IPS-NIHi7 (cell line): ENCODE data around the gene TM9SF1.

ENCODE experiments used
- DNase-seq: peaks from one replicate; pipeline ENCODE4 v3.0.0; 2012; ENCODE audit warnings: mixed read lengths; ENCODE audit errors: extremely low spot score

The TM9SF1 gene

DNA sequence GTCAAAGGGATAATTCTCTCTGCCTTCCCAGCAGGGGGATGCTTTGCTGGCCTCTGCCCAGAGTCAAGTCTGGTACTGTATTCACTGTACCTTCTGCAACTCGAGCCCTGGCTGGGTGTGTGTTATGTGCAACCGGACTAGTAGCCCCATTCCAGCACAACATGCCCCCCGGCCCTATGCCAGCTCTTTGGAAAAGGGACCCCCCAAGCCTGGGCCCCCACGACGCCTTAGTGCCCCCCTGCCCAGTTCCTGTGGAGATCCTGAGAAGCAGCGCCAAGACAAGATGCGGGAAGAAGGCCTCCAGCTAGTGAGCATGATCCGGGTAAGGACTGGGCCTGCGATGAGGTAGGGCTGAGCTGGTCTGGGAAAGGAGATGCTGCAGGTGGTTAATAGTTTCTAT is 44.7 kb downstream of the TM9SF1 start:
- DNase-seq: no peak

DNA sequence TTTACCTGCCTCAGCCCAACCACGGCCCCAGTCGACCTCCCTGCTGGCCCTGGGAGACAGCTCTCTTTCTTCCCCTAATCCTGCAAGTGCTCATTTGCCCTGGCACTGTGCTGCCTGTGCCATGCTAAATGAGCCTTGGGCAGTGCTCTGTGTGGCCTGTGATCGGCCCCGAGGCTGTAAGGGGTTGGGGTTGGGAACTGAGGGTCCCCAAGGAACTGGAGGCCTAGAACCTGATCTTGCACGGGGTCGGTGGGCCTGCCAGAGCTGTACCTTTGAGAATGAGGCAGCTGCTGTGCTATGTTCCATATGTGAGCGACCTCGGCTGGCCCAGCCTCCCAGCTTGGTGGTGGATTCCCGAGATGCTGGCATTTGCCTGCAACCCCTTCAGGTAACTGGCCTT is 45.2 kb downstream of the TM9SF1 start:
- no peak for DNase-seq

DNA sequence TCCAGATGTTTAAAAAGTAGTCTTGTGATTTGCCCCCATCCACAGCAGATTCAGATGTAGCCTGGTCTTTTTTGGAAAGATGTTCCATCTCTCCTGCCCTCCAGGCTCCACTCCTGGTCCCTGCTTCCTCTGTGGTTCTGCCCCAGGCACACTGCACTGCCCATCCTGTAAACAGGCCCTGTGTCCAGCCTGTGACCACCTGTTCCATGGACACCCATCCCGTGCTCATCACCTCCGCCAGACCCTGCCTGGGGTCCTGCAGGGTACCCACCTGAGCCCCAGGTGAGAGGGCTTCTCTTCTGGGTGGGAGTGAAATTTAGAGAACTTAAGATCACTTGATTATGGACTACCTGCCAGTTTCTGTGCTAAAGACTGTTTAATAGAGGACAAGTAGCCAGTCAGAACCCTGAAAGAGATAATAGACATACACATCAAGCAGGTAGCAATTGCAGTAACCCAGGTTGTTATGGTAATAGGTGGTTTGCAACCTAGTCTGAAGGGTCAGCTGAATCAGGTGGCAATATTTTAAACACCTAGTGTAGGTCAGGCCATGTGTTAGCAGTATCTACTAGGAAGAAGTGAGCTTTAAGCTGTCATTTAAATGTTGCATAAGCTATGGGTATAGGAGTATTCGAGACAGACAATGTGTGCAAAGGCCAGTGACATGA is 45.8 kb downstream of the TM9SF1 start:
- no peak for DNase-seq

DNA sequence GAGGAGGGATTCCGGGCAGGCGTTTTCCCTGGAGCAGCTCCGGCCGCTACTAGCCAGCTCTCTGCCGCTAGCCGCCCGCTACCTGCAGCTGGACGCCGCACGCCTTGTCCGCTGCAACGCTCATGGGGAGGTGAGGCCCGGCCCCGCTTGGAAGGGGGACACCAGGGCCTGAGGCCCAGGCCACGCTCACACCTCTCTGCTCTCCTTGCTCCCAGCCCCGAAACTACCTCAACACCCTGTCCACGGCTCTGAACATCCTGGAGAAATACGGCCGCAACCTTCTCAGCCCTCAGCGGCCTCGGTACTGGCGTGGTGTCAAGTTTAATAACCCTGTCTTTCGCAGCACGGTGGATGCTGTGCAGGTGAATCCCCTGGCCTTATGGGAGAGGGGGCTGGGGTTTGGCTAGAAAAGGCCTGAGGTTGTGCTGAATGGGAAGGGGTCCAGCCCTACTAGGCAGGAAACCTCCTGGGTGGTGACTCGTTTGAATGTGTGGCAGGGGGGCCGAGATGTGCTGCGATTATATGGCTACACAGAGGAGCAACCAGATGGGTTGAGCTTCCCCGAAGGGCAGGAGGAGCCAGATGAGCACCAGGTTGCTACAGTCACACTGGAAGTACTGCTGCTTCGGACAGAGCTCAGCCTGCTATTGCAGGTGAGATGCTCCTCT is 47.3 kb downstream of the TM9SF1 start:
- no peak for DNase-seq

DNA sequence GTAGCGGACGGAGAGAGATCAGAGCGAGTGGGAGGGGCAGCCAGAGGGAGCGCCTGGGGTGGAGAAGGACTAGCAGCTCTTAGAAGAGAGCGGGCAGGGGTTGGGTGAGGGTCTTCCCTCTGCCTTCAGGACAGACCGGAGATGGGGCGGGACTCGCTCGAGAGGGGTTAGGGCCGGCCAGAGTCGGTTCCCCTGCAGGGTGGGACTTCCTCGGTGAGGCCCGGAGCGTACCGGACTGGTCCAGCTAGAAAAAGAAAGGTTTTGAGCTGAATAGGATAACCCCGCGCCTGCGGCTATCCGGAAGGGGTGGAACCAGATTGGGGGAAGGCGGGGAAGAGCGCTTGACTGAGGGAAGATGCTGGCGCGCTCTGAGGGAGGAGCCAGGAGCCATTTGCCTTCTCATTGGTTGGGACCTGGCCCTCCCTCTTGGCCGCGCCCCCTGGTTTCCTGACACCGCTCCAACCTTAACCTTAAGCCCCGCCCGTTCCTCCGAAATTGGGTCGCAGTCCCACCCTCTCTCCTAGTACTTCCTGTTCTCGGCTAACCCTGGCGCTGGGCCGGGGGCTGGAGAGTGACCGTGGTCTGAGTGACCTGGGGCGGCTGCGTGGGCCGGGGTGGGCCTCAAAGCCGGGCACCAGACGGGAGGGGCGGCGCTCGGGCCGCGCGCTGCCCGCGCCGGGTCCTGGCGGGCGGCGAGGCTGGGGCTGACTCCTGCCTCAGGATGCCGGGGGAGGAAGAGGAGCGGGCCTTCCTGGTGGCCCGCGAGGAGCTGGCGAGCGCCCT is 48.1 kb downstream of the TM9SF1 start, which contains the start of gene RNF31:
Gene RNF31, plus strand, starts transcription at position 521 of the 783 bp plus-strand sequence. Its CDS starts 201 bp downstream, at position 722.
- peak; percentile 97 for DNase-seq

DNA sequence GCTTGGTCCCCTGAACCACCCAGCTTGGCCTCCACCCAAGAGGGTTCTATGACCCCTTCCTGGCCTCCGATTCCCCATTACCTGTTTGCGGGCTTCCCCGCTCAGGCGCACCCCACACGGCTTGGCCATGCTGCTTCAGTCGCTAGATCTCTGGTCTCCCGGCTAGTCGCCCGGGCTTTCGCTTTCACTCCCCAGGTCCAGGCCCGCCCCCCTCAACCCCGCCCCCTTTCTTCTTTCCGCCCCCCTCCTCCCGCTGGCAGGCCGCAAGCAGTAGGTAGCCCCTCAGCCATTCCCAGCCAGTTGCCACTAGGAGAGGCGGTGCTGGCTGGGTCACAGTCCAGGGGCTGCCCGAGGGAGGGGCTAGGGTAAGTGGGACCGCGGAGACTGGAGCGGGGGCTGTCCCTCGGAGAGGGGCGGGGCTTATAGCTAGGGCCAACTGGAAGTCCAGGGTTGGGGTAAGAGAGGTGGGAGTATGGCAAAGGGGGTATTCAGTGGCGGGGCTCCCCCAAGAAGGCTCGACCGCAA is 48.7 kb downstream of the TM9SF1 start, which contains the start of gene PSME2:
Gene PSME2, minus strand, starts transcription at position 158 of the 525 bp plus-strand sequence. Its CDS starts 29 bp downstream, at position 129.
- peak; percentile 98 for DNase-seq

DNA sequence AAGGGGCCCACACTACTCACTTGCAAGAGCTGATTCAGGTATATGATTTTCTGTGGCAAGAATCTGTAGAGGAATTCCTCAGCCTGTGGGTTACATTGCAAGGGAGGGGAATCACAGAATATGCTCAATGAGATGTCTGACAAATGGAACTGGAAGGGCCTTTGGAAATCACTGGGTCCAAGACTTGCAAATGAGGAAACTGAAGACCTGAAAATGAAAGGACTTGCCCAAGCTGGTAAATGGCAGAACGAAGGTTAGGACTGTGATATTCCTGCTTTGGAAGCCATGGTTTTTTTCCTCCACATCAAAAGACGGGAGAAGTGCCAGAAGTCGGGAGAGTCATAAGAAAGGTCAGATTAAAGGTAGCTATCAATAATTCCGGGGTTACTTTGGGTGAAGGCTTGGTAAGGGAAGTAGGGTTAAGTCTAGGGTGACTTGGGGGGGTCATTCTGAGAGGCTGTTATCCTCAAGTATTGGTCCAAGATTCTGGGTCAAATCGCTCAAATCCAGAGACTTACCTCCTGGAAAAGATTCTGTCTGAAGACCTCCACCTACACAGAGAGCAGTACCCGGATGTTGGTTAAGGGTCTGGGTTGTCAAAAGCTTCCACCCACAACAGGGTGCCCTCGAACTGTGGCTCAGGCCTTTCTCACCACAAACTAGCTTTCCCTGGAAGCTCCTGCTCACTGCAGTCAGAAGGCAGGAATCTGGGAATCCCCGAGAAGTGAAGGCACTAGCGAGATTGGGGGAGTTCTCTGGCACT is 49.4 kb downstream of the TM9SF1 start:
- no peak for DNase-seq

DNA sequence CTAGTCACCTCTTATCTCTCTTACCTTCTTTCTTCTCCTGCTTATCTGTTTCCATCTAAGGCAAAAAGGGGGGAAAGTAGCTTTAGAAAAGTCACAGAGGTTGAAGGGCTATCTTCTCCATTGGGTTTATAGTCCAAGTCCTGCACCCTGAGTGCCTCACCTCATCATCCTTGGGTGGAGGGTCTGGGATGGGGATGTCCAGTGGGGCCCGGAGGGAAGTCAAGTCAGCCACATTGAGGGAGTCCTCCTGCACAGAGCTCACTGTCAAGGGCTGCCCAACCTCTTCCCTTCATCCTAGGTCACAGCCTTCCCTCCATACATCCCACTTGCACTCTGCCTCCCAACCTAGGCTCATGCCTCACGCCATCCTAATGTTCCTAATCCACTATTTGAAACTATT is 50.0 kb downstream of the TM9SF1 start:
- DNase-seq: no peak

DNA sequence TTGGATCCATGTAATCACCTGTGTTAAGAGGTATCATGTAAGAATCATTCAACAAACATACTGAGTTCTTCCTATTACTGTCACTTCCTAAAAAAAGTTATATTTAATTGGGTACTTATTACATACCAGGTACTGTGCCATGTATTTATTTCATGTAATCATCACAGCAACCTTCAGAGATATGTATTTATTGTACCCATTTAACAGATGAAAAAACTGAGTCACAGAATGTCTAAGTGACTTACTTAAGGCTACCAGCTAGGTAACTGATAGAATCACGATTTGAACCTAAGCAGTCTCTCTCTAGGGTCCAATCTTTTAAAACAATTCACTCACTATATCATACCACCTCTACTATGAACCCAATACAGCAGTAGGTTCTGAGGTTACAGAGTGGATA is 50.8 kb downstream of the TM9SF1 start:
- DNase-seq: no peak

DNA sequence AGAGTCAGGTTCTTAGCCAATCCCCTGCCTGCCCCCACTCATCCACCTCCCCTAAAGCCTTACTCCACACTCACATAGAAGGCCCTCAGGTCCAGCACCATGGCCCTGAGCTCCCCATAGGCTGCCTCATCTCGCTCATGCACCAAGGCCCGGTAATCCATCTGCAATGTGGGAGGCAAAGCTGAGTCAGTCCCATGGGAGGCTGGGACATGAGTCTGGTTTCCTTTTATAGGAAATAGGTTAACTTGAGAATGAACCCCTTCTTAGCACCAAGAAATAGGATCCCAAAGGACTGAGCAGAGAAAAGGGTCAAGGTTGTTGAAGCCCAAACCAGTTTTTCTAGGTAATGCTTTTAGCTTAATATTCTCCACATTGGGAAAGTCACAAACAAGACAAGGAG is 51.7 kb downstream of the TM9SF1 start:
- DNase-seq: no peak

DNA sequence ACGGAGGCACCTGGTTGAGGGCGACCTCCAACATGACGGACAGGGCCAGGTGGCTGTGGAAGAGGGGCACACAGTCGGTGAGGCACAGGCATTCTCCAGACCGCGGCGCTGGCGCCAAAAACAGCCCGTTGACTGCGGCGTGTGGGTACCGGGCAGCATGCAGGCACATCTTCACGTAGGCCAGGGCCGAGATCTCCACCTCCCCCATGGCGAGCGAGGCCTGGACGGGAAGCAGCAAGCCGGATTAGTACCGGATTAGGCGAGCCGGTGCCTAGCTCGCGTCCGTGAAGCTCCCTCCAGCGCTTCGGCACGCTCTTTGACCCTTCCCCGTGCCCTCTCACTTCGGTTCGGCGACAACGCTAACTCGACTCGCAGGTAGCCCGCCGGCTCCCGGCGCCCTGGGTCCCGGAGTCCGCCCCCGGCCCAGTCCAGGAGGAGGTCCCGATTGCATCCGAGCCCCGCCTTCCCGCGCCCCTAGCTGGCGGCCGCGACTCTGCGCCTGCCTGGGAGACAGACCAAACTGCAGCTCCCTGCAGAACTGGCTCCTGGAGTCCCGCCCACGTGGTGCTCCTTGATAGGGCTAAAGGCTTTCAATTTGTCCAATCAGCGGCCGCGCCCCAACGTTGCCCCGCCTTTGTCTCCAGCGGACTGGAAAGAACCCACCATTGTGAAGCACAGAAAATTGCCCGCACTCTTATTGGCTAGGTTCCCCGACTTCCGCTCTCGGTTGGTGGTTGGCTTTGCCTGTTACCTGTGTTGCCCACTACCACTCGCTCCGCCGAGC is 54.0 kb downstream of the TM9SF1 start, which contains the start of gene EMC9:
Gene EMC9, minus strand, starts transcription at position 495 of the 784 bp plus-strand sequence. Its CDS starts 287 bp downstream, at position 208.
- DNase-seq: peak; percentile 96

DNA sequence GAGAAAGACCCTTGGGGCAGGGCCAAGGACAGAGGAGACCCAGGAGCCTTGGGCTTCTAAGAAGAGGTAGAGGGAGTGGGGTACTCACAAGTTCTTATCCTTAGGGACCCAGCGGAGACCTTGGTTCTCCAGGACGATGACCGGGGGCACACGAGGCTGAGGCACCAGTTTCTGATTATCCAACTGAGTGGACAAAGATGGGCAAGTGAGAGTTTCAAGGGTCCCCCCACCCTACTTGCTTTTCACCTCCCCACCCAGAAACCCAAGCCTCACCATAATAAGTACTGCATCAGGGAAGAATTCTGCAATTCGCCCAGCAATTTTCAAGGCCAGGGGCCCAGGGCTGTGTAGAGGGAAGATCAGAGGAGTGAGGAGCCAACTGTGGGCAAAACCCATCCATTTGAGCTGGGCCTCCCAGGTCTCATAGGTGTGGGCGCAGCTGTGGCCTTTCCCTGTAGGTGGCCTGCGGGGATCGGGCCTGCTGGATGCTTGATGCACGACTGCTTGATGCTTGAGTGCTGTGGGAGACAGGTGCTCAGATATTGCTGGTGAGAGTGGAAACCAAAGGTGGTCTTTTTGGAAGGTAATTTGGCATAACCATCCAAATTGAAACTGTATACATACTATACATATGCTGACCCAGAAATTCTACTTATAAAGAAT is 55.8 kb downstream of the TM9SF1 start:
- DNase-seq: no peak
